PC-3 (cell line): Measurements from ENCODE around the gene CHRNA5. TPM values are rescaled to one million over a fixed set of nuclear protein-coding genes. Genes with fewer than 3 reads are reported as not detected.

Experiments
- ATAC-seq: fragments of 200-7000 bp; cut with Tn5 transposase; 2 replicates; pipeline ENCODE4 v1.9.1; 2020; ENCODE audit warnings: mild to moderate bottlenecking, moderate library complexity
- BruUV-seq: library from RNA; stranded (reverse); fragments of 400-500 nt; replicated peaks from 2 replicates; lab custom pipeline; 2021; lab: Mats Ljungman, UMichigan
- CTCF ChIA-PET: fragments of 300-600 bp; sonication (Branson Sonifier 250); formaldehyde crosslinking; loops from one replicate; lab custom pipeline; 2022; ENCODE audit warnings: antibody characterized with exemption; lab: Charles Lee
- POLR2A ChIA-PET: fragments of 300-600 bp; sonication (Branson Sonifier 250); formaldehyde crosslinking; loops from one replicate; lab custom pipeline; 2022; ENCODE audit warnings: antibody characterized with exemption; ENCODE audit not compliant: unreplicated experiment; lab: Charles Lee
- DNase-seq: peaks from one replicate; pipeline ENCODE4 v3.0.0-alpha.2; 2015
- H2AFZ ChIP-seq: fragments of 300-600 bp; sonication (generic); 2 replicates; pipeline ENCODE4 v1.6.0; 2016; ENCODE audit warnings: antibody characterized with exemption, low read length
- H3F3A ChIP-seq: fragments of 300-600 bp; sonication (generic); one replicate; pipeline ENCODE4 v1.6.0; 2017; ENCODE audit warnings: antibody characterized with exemption, low read length, control low read depth, mild to moderate bottlenecking; ENCODE audit not compliant: unreplicated experiment
- H3K27ac ChIP-seq: fragments of 300-600 bp; sonication (generic); 2 replicates; pipeline ENCODE4 v1.5.1; 2016; ENCODE audit warnings: mild to moderate bottlenecking, low read length
- H3K27me3 ChIP-seq: fragments of 300-600 bp; sonication (generic); 2 replicates; pipeline ENCODE4 v1.6.1; 2016; ENCODE audit warnings: low read length, mixed read lengths
- H3K36me3 ChIP-seq: fragments of 300-600 bp; sonication (generic); 2 replicates; pipeline ENCODE4 v1.6.1; 2016; ENCODE audit warnings: low read depth, mixed run types, low read length, mixed read lengths
- H3K4me1 ChIP-seq: fragments of 300-600 bp; sonication (generic); 2 replicates; pipeline ENCODE4 v1.5.1; 2016; ENCODE audit warnings: low read length; ENCODE audit not compliant: insufficient read depth
- H3K4me2 ChIP-seq: fragments of 300-600 bp; sonication (generic); 2 replicates; pipeline ENCODE4 v1.6.0; 2016; ENCODE audit warnings: low read length
- H3K4me3 ChIP-seq: fragments of 300-600 bp; sonication (generic); 2 replicates; pipeline ENCODE4 v1.5.1; 2016; ENCODE audit warnings: mild to moderate bottlenecking, low read length, mixed read lengths
- H3K79me2 ChIP-seq: fragments of 300-600 bp; sonication (generic); 2 replicates; pipeline ENCODE4 v1.6.1; 2017; ENCODE audit warnings: low read length, mixed read lengths
- H3K9ac ChIP-seq: fragments of 300-600 bp; sonication (generic); 2 replicates; pipeline ENCODE4 v1.6.0; 2016; ENCODE audit warnings: mild to moderate bottlenecking, low read length
- H3K9me2 ChIP-seq: fragments of 300-600 bp; sonication (generic); replicated peaks from 2 replicates; pipeline ENCODE4 v1.6.1; 2016; ENCODE audit warnings: mixed run types, low read length, mixed read lengths
- H3K9me3 ChIP-seq: fragments of 300-600 bp; sonication (generic); 2 replicates; pipeline ENCODE4 v1.6.1; 2016; ENCODE audit warnings: low read length, mixed read lengths
- H4K20me1 ChIP-seq: fragments of 300-600 bp; sonication (generic); 2 replicates; pipeline ENCODE4 v1.6.1; 2016; ENCODE audit warnings: low read length, mixed read lengths
- EZH2 ChIP-seq: fragments of 300-600 bp; sonication (generic); IDR thresholded peaks from one replicate; pipeline ENCODE4 v1.6.1; 2017; ENCODE audit warnings: antibody characterized with exemption, mild to moderate bottlenecking, low read length; ENCODE audit not compliant: unreplicated experiment
- EZH2phosphoT487 ChIP-seq: fragments of 300-600 bp; sonication (generic); IDR thresholded peaks from 2 replicates; pipeline ENCODE4 v1.6.1; 2018; ENCODE audit warnings: mild to moderate bottlenecking, antibody characterized with exemption, low read length, borderline replicate concordance
- intact Hi-C: fragments of 100-400 bp; cut with micrococcal nuclease; formaldehyde crosslinking; loops from 2 replicates; pipeline ENCODE4 v1.9.0; 2023
- total RNA-seq: library from RNA; depleted of rRNA; stranded (reverse); fragments of >200 nt; gene quantifications from 2 replicates; pipeline ENCODE4 v1.2.3, GENCODE V29; 2014
- TF ChIP-seq, protein P1 (sequence below): fragments of 300-600 bp; sonication (generic); conservative IDR thresholded peaks from 2 replicates; pipeline ENCODE4 v1.5.1; 2017; ENCODE audit warnings: antibody characterized with exemption, low read depth, mild to moderate bottlenecking, low read length

Gene CHRNA5
- total RNA-seq, 1 experiment from 2014 or later = 8.4 TPM

DNA sequence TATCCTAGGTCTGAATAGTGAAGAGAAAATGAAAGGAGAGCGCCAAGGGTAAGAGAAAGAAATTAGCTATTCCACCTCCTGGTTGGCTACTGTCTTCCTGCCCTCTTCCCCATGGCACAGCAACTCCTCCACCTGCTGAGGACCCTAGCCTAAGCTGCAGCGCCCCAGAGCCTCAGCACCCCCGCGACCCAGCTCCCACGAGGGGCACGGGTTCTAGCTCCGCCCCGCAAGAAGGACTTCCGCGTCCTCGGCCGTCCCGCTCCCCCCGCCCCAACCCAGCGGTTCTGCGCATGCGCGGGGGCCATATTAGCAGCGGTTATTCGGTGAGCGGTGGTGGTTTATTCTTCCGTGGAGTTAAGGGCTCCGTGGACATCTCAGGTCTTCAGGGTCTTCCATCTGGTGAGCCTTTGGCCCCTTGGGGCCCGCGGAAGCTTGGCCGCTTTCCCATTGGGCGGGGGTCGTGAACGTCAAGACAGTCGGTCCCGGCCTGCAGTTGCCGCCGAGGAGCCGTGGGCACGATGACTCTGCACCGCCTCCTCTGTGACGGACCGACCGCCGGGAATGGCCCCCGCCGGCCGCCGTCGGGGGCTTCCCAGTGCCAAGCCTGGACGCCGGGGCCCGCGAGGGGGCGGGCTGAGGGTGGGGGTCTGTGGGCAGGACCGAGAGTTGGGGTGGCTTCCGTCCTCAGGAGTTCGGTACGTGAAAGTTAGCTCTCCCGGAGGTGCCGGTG is 25.0 kb upstream of the CHRNA5 start, which contains the start of gene PSMA4:
TSS of gene PSMA4 (plus strand) at position 304 of the 730 bp plus-strand sequence. CDS start 1,484 bp downstream, outside the sequence.
- H3K9me2 ChIP-seq = no peaks in the 10 kb centered on the region
- peaks cover 30% of the 10 kb centered on the region for H3K36me3 ChIP-seq
- H3K27ac ChIP-seq = peak within 1 kb of the TSS; percentile 69
- H3K9me3 ChIP-seq = no peaks in the 10 kb centered on the region
- no TSS peak for BruUV-seq
- CTCF ChIA-PET = no interaction called here
- peaks cover 41% of the 10 kb centered on the region for H3K79me2 ChIP-seq
- peak within 1 kb of the TSS; percentile 99 for H3K4me3 ChIP-seq
- TF ChIP-seq EZH2phosphoT487 = no peak
- TF ChIP-seq, protein P1, sequence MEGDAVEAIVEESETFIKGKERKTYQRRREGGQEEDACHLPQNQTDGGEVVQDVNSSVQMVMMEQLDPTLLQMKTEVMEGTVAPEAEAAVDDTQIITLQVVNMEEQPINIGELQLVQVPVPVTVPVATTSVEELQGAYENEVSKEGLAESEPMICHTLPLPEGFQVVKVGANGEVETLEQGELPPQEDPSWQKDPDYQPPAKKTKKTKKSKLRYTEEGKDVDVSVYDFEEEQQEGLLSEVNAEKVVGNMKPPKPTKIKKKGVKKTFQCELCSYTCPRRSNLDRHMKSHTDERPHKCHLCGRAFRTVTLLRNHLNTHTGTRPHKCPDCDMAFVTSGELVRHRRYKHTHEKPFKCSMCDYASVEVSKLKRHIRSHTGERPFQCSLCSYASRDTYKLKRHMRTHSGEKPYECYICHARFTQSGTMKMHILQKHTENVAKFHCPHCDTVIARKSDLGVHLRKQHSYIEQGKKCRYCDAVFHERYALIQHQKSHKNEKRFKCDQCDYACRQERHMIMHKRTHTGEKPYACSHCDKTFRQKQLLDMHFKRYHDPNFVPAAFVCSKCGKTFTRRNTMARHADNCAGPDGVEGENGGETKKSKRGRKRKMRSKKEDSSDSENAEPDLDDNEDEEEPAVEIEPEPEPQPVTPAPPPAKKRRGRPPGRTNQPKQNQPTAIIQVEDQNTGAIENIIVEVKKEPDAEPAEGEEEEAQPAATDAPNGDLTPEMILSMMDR = no peak
- TF ChIP-seq EZH2 = no peak
- H3K4me1 ChIP-seq = peaks cover 18% of the 10 kb centered on the region
- peak within 1 kb of the TSS; percentile 83 for H3K4me2 ChIP-seq
- DNase-seq (peak; percentile 79), ATAC-seq (peak; percentile 82)
- no peaks in the 10 kb centered on the region for H3F3A ChIP-seq
- peak within 1 kb of the TSS; percentile 93 for H3K9ac ChIP-seq
- POLR2A ChIA-PET = interaction anchor here (0.6 to 1.1 kb wide), 4 partner anchors 13 to 125 kb away, joined by 3 to 7 read pairs (median 3); partner anchors contain the start of gene CHRNA5
- H4K20me1 ChIP-seq = peaks cover 9% of the 10 kb centered on the region; the same call in 1 of the 2 replicates
- peak within 1 kb of the TSS; percentile 80 for H2AFZ ChIP-seq
- H3K27me3 ChIP-seq = no peaks in the 10 kb centered on the region
- intact Hi-C loops = loop anchor here (5.0 kb wide), 1 partner anchor 33 kb away; the partner anchor contains the start of gene HYKK

DNA sequence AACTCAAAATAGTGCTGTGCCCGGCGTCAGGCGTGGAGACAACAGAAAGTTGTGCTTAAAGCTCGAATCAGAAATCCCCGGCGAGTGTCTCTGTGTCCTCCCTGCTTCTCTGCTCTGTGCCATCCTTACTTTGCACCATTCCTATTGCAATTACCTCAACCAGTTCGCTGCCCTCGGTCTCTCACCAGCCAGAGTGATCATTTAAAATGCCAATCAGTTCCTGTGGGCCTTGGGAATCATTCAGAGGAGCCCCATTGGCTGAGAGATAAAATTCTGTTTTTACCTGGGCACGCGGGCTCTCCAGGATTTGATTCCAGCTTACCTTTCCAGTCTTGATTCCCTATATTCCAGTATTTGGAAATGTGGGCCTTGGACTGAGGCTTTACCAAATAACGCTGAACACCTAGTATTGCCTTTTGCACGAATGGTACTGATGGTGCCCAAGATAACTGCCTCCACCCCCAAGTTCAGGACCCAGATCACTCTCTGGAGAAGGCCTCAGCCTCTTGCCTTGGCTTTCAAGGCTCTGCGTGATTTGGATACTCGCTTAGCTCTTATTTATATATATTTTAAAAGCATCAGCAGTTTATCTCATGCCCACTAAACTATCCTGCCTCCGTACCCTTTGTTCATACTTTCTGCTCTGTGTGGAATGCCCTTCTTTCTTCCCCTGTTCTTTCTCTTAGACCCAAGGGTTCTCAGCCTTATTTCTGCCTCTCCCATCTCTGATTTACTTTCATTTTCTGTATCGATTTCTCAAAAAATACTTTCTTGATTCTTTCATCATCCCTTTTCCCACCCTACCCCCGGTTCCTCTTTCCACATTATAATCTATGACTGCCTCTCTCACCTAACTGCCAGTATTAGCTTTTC is 24.2 kb upstream of the CHRNA5 start:
- POLR2A ChIA-PET = interaction anchor here (0.5 to 1.1 kb wide), 3 partner anchors 12 to 325 kb away, joined by 3 to 14 read pairs (median 7); no protein-coding TSS in a partner anchor
- H3K27me3 ChIP-seq = no peaks in the 10 kb centered on the region
- H4K20me1 ChIP-seq = peaks cover 9% of the 10 kb centered on the region; the same call in 1 of the 2 replicates
- peaks cover 18% of the 10 kb centered on the region for H3K4me1 ChIP-seq
- TF ChIP-seq, protein P1 = no peak
- TF ChIP-seq EZH2phosphoT487 (no peak), EZH2 (no peak)
- peaks cover 38% of the 10 kb centered on the region for H3K36me3 ChIP-seq
- no peaks in the 10 kb centered on the region for H3F3A ChIP-seq
- BruUV-seq = TSS peak; percentile 46
- DNase-seq = peak; percentile 11
- peak overlapping the region; percentile 69 for H3K27ac ChIP-seq
- no peaks in the 10 kb centered on the region for H3K9me3 ChIP-seq
- intact Hi-C loops = loop anchor here (5.0 kb wide), 1 partner anchor 34 kb away; the partner anchor contains the start of gene HYKK
- H3K79me2 ChIP-seq = peaks cover 42% of the 10 kb centered on the region
- H3K4me2 ChIP-seq = peak overlapping the region; percentile 83
- H3K4me3 ChIP-seq = peak overlapping the region; percentile 99
- H2AFZ ChIP-seq = peak overlapping the region; percentile 80
- no peaks in the 10 kb centered on the region for H3K9me2 ChIP-seq
- CTCF ChIA-PET = no interaction called here
- ATAC-seq = peak; percentile 31
- peak overlapping the region; percentile 93 for H3K9ac ChIP-seq
